GM12892 (cell line): ENCODE measurements around the gene BIN2.

ENCODE experiments used
- POLR2A ChIP-seq: IDR thresholded peaks from 2 replicates; pipeline ENCODE4 v1.6.1; 2011; ENCODE audit warnings: low read depth, low read length, control low read depth
- POLR2AphosphoS5 ChIP-seq: IDR thresholded peaks from 2 replicates; pipeline ENCODE4 v1.6.1; 2011; ENCODE audit warnings: low read depth, low read length, control low read depth
- TAF1 ChIP-seq: IDR thresholded peaks from 2 replicates; pipeline ENCODE4 v1.6.1; 2011; ENCODE audit warnings: low read depth, mild to moderate bottlenecking, control low read depth, low read length, borderline replicate concordance

- TF ChIP-seq POLR2A (peak; percentile 90), POLR2AphosphoS5 (peak; percentile 96), TAF1 (peak; percentile 41)
Measured at GRCh38 chr12:51238510-51239334, 85.3 kb downstream of the BIN2 start, which contains the start of gene DAZAP2.
